ENCODE data around the gene HAPSTR1.

HAPSTR1 gene

DNA sequence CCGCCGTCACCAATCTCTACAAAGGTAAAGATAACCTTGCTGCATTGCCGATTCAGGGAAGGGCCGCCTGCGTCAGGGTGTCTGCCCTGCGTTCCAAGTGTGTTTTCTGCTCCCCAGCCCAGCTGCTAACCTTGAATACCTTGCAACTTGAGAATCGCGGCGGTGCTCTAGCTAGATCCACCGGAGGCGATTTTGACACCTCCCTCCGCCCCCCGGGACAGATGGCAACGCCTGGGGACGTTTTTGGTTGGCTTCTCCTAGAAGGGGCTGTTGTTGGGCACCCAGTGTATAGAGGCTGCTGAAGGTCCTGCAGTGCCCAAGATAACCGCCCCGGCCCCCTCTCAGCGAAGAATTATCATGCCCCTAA lies 1.5 kb downstream of the HAPSTR1 start:
- peak overlapping the region; percentile 98 for H3K27ac ChIP-seq
- TF ChIP-seq, protein P1, sequence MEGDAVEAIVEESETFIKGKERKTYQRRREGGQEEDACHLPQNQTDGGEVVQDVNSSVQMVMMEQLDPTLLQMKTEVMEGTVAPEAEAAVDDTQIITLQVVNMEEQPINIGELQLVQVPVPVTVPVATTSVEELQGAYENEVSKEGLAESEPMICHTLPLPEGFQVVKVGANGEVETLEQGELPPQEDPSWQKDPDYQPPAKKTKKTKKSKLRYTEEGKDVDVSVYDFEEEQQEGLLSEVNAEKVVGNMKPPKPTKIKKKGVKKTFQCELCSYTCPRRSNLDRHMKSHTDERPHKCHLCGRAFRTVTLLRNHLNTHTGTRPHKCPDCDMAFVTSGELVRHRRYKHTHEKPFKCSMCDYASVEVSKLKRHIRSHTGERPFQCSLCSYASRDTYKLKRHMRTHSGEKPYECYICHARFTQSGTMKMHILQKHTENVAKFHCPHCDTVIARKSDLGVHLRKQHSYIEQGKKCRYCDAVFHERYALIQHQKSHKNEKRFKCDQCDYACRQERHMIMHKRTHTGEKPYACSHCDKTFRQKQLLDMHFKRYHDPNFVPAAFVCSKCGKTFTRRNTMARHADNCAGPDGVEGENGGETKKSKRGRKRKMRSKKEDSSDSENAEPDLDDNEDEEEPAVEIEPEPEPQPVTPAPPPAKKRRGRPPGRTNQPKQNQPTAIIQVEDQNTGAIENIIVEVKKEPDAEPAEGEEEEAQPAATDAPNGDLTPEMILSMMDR (conservative IDR thresholded peaks at IDR 0.05) = no peak
- no peak for TF ChIP-seq ZFX (IDR thresholded peaks at IDR 0.05)

DNA sequence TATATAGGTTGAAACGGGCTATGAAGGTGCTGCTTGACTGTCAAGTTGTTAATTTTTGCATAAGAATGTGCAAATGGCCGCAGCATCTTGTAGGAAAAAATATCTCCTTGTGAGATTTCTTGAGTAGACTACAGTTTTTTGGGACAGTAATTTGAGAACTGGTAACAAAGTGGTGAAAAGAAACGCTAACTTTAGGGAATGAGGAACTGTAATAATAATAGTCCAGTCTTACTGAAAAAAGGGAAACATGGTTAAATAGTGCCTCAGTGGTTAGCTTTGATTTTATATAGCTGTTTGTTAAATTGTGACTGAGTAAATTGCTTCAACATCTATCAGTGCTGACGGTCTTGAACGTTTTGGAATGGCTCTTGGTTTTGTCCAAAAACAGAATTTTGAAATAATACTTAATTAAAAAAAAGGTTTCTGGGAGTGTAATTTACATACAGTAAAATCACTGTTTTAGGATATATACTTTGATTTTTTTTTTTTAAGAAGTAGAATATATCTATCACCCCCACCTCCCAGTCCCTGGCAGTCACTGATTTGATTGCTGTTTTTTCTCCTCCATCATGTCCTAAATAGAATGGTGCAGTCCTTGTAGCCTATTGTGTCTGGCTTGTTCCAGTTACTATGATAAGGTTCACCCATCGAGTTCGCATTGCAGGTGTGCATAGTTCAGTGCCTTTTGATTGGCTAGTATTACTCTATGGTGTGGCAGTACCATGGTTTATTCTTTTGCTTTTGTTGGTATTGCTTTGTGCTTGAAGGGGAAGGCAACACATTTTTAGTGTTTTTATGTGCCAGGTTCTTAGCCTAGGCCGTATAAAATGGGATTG lies 2.8 kb downstream of the HAPSTR1 start:
- H3K27ac ChIP-seq = no peak overlapping the region
- no peak for TF ChIP-seq ZFX (IDR thresholded peaks at IDR 0.05)
- TF ChIP-seq, protein P1 (conservative IDR thresholded peaks at IDR 0.05) = no peak

DNA sequence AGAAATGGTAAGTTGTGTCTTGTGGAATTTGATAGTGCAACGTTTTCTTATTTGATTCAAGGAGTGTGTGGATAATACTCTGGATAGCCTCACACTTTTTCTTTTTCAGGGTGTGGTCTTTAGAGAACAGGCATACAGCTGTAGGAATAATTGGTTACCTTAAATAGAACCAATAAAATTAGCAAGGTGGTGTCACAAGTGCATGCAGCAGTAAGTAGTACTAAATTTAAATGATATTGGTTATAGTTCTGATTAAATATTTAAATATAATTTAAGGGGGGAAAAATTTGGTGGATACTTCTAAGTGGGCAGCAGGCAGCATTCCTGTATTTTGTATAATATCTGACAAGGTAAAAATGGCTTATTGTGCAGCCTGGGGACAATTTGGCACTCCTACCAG lies 3.7 kb downstream of the HAPSTR1 start:
- no peak overlapping the region for H3K27ac ChIP-seq
- TF ChIP-seq, protein P1 (conservative IDR thresholded peaks at IDR 0.05) = no peak
- TF ChIP-seq ZFX (IDR thresholded peaks at IDR 0.05) = no peak

DNA sequence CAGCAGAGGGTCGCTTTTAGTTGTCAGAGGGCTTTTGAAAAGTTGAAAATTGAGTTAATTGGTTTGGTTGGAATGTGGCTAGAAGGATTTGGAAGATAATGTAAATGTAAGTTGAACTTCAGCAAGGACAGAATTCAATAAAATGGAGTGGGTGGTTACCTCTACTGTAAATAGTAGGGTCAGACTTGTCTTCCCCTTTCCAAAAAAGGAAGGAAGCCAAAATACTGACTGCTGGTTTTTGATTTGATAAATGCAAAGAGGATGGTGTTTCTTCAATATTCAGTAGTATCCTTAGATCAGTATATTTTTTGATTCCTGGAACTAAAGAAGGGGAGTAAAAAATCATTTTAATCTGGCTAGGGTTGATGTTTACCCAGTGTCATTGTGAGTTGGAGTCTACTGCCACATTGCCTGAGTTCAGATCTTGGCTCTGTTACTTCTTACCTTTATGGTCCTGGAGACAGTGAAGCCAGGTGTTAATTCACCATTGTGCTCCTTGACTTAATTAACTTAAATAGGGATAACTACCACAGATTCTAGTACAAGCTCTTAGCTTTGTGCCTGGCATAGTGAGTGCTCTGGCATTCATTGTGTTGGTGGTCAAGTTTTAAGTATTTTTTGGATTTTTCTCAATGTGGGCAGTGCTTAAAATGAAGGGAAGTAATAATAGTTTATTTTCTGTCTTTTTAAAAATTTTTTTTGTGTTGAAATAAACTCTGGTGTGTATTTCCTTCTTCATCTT lies 4.4 kb downstream of the HAPSTR1 start:
- TF ChIP-seq, protein P1 (conservative IDR thresholded peaks at IDR 0.05) = no peak
- TF ChIP-seq ZFX (IDR thresholded peaks at IDR 0.05) = no peak
- no peak overlapping the region for H3K27ac ChIP-seq

DNA sequence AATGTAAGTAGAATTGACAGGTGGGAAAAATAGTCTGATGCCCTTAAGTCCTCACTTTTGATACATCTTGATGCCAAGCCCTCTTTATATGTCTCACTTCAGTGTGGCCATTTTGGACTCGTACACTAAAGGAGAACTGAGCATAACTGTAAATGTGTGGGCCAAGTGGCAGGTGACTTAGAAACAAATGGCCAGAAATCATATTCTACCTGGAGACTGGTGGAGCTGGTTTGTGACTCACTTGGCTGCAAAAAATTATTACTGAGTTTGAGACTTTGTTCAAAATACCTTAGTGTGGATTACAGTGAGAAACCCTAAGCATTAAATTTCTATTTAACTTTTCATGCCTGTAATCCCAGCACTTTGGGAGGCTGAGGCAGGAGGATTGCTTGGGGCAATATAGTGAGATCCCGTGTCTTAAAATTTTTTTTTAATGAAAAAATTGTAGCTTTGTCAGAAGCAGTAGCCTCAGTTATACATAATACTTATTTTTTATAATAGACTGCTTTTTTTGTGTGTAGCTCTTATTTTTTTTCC lies 5.0 kb downstream of the HAPSTR1 start:
- H3K27ac ChIP-seq = no peak overlapping the region
- TF ChIP-seq, protein P1 (conservative IDR thresholded peaks at IDR 0.05) = no peak
- no peak for TF ChIP-seq ZFX (IDR thresholded peaks at IDR 0.05)

DNA sequence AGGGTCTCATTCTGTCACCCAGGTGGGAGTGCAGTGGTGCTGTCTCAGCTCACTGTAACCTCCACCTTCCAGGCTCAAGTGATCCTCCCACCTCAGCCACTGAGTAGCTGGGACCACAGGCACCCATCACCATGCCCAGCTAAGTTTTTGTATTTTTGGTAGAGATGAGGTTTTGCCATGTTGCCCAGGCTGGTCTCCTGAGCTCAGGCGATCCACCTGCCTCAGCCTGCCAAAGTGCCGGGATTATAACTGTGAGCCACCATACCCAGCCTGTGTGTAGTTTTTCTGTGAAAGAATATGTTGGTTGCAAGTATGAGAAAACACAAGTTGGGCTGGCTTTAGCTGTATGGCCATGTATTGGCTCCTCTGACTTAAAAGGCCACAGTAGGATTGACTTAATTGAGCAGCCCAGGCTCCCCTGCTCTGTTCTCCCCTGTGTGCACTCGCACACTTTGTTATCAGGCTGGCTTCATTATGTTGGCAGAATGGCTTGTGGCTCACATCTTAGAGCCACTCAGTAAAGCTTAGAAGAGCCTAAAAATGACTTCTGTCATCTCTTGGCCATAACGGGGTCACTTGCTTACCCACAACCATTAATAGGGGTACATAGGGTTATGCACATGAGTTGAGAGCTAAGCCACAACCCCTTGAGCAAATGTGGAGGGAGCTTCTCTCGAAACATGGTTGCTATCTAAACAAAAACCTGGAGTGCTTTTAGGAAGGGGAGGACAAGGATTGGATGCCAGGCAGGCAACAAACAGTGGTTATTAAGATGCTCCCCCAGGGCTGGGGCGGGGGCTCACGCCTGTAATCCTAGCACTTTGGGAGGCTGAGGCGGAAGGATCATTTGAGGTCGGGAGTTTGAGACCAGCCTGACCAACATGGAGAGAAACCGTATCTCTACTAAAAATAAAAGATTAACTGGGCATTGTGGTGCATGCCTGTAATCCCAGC lies 6.1 kb downstream of the HAPSTR1 start:
- H3K27ac ChIP-seq = no peak overlapping the region
- TF ChIP-seq ZFX (IDR thresholded peaks at IDR 0.05) = no peak

DNA sequence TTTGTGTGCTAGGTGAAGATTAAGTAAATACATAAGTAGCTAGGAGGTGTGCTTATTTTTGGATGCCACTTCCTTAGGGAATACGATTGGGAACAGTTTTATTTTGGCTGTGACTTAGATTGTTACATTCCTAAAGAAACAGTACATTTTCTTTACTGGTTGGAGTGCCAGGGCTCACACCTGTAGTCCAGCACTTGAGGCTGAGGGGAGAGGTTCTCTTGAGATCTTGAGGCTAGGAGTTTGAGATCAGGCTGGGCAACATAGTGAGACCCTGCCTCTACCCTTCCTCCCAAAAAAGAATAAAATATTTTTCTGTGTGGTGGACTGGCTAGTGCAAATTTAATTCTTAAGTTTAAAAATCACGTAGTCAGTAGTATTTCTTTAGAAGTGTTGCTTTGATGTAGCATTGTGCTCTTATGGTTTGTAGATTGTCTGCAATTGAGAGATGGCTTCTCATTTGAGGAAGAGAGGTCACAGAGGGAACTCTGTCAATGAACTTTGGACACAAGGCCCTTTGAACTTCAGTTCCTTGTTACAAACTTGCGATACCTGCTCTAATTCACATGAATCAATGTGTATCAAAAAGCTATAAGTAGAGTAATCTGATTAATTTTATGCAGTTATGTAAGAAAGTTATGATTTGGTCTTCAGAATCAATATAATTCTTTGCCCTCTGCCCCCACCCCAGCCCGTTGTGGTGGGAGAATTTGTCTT lies 7.1 kb downstream of the HAPSTR1 start:
- no peak overlapping the region for H3K27ac ChIP-seq
- TF ChIP-seq ZFX (IDR thresholded peaks at IDR 0.05) = no peak
- TF ChIP-seq, protein P1 (conservative IDR thresholded peaks at IDR 0.05) = no peak

All from C4-2B (cell line).